MM.1S (cell line): ENCODE data around the gene SSX5.
"Not testable (repeated sequence)": the region's sequence is repeated elsewhere in the genome, so short reads cannot be mapped to it uniquely, and the experiment has no call there.

Source experiments
- EZH2 ChIP-seq: fragments of 300-600 bp; sonication (generic); optimal IDR thresholded peaks from 2 replicates; pipeline ENCODE3; 2017; ENCODE audit warnings: low read depth, mild to moderate bottlenecking, antibody characterized with exemption, low read length, mixed read lengths
- EZH2phosphoT487 ChIP-seq: fragments of 300-600 bp; sonication (generic); IDR thresholded peaks from 2 replicates; pipeline ENCODE4 v1.6.1; 2018; ENCODE audit warnings: antibody characterized with exemption, low read length
- TF ChIP-seq, protein P1 (sequence below): fragments of 300-600 bp; sonication (generic); IDR thresholded peaks from 2 replicates; pipeline ENCODE4 v1.5.1; 2016; ENCODE audit warnings: antibody characterized with exemption, low read length, mixed read lengths

DNA sequence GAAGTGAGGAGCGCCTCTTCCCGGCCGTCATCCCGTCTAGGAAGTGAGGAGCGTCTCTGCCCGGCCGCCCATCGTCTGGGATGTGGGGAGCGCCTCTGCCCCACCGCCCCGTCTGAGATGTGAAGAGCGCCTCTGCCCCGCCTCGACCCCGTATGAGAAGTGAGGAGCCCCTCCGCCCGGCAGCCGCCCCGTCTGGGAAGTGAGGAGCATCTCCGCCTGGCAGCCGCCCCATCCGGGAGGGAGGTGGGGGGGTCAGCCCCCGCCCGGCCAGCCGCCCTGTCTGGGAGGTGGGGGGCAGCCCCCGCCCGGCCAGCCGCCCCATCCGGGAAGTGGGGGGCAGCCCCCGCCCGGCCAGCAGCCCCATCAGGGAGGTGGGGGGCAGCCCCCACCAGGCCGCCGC lies 57.5 kb downstream of the SSX5 start:
- TF ChIP-seq, protein P1, sequence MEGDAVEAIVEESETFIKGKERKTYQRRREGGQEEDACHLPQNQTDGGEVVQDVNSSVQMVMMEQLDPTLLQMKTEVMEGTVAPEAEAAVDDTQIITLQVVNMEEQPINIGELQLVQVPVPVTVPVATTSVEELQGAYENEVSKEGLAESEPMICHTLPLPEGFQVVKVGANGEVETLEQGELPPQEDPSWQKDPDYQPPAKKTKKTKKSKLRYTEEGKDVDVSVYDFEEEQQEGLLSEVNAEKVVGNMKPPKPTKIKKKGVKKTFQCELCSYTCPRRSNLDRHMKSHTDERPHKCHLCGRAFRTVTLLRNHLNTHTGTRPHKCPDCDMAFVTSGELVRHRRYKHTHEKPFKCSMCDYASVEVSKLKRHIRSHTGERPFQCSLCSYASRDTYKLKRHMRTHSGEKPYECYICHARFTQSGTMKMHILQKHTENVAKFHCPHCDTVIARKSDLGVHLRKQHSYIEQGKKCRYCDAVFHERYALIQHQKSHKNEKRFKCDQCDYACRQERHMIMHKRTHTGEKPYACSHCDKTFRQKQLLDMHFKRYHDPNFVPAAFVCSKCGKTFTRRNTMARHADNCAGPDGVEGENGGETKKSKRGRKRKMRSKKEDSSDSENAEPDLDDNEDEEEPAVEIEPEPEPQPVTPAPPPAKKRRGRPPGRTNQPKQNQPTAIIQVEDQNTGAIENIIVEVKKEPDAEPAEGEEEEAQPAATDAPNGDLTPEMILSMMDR: not testable (repeated sequence)
- TF ChIP-seq EZH2, EZH2phosphoT487: not testable (repeated sequence)
